H1 (cell line): ENCODE measurements around the gene FGF1.

Experiments used
- BCL11A ChIP-seq, 2 experiments: IDR thresholded peaks; one replicate each; pipeline ENCODE4 v1.6.1; 2011; ENCODE audit warnings: low read depth in 2 of 2, low read length in 2 of 2, mild to moderate bottlenecking in 2 of 2
- EP300 ChIP-seq, 2 experiments: IDR thresholded peaks; 1 replicate in 1 of 2; 2 replicates in 1 of 2; pipeline ENCODE4 v1.6.1; 2011 to 2012; ENCODE audit warnings: low read depth in 2 of 2, low read length in 2 of 2, mild to moderate bottlenecking in 2 of 2, borderline replicate concordance in 1 of 2, inconsistent platforms in 1 of 2, moderate library complexity in 1 of 2
- EZH2 ChIP-seq: fragments of 200-600 bp; sonication (generic); IDR thresholded peaks from 2 replicates; pipeline ENCODE4 v1.7.1; 2012; ENCODE audit warnings: low read depth, mild to moderate bottlenecking, moderate library complexity, low read length, inconsistent platforms; ENCODE audit not compliant: severe bottlenecking
- FOSL1 ChIP-seq: IDR thresholded peaks from 2 replicates; pipeline ENCODE4 v1.6.1; 2011; ENCODE audit warnings: mild to moderate bottlenecking, low read depth, low read length, moderate library complexity; ENCODE audit not compliant: insufficient read depth
- GABPA ChIP-seq: IDR thresholded peaks from 2 replicates; pipeline ENCODE4 v1.6.1; 2011; ENCODE audit warnings: mild to moderate bottlenecking, low read length, moderate library complexity, borderline replicate concordance; ENCODE audit not compliant: insufficient read depth
- KDM1A ChIP-seq: fragments of 200-600, 300-600 bp; sonication (generic); IDR thresholded peaks from 2 replicates; pipeline ENCODE4 v1.7.1; 2016; ENCODE audit warnings: mild to moderate bottlenecking, low read length, borderline replicate concordance
- POLR2A ChIP-seq, 2 experiments: IDR thresholded peaks; 1 replicate in 1 of 2; 2 replicates in 1 of 2; pipeline ENCODE4 v1.6.1; 2011; ENCODE audit warnings: low read depth in 2 of 2, low read length in 2 of 2, mild to moderate bottlenecking in 2 of 2; ENCODE audit errors: control extremely low read depth in 1 of 2
- SP1 ChIP-seq: IDR thresholded peaks from 2 replicates; pipeline ENCODE4 v1.6.1; 2011; ENCODE audit warnings: low read depth, low read length
- YY1 ChIP-seq: IDR thresholded peaks from 2 replicates; pipeline ENCODE4 v1.6.1; 2011; ENCODE audit warnings: low read depth, mild to moderate bottlenecking, low read length
- TF ChIP-seq, protein P1 (sequence below), 3 experiments: IDR thresholded peaks; 1 replicate in 2 of 3; 2 replicates in 1 of 3; pipeline versions ENCODE4 v1.5.1 to v1.6.1; 2011; ENCODE audit warnings: low read length in 3 of 3, mild to moderate bottlenecking in 3 of 3, inconsistent platforms in 2 of 3, low read depth in 1 of 3, moderate library complexity in 1 of 3; ENCODE audit not compliant: insufficient read depth in 1 of 3; ENCODE audit errors: control extremely low read depth in 1 of 3
- TF ChIP-seq, protein P2 (sequence below): IDR thresholded peaks from 2 replicates; pipeline ENCODE4 v1.6.1; 2012; ENCODE audit warnings: inconsistent platforms
- TF ChIP-seq, protein P3 (sequence below): IDR thresholded peaks from 2 replicates; pipeline ENCODE4 v1.6.1; 2012; ENCODE audit warnings: inconsistent platforms

DNA sequence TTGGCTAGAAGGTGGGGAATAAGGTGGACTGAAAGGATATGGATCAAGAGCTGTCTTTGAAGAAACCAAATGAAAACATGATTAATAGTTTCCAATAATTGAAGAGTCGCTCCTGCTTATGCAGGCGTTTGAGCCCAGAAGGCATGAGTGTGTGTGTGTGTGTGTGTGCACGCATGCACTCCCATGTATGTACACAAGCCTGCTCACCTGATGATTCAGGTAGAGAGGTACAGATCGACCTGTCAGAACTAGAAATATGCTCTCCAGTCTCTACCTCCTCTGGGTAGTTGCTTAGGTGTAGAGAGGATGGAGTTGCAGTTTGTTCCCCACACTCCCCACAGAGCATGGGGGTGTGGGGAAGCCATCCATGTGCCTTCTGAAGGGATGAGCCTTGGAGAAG lies 1.1 kb upstream of the FGF1 start:
- TF ChIP-seq EP300 (IDR thresholded peaks at IDR 0.05; ENCODE audit: borderline replicate concordance in 1 of 2, low read depth in 2 of 2, low read length in 2 of 2) (no peak), BCL11A (IDR thresholded peaks at IDR 0.05; ENCODE audit: low read depth in 2 of 2, low read length in 2 of 2) (no peak), POLR2A (IDR thresholded peaks at IDR 0.05; ENCODE audit: control extremely low read depth in 1 of 2, low read depth in 2 of 2, low read length in 2 of 2) (no peak), EZH2 (no peak), YY1 (no peak), KDM1A (no peak), SP1 (no peak), GABPA (no peak), FOSL1 (no peak)
- TF ChIP-seq, protein P1, sequence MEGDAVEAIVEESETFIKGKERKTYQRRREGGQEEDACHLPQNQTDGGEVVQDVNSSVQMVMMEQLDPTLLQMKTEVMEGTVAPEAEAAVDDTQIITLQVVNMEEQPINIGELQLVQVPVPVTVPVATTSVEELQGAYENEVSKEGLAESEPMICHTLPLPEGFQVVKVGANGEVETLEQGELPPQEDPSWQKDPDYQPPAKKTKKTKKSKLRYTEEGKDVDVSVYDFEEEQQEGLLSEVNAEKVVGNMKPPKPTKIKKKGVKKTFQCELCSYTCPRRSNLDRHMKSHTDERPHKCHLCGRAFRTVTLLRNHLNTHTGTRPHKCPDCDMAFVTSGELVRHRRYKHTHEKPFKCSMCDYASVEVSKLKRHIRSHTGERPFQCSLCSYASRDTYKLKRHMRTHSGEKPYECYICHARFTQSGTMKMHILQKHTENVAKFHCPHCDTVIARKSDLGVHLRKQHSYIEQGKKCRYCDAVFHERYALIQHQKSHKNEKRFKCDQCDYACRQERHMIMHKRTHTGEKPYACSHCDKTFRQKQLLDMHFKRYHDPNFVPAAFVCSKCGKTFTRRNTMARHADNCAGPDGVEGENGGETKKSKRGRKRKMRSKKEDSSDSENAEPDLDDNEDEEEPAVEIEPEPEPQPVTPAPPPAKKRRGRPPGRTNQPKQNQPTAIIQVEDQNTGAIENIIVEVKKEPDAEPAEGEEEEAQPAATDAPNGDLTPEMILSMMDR (IDR thresholded peaks at IDR 0.05; ENCODE audit: control extremely low read depth in 1 of 3, insufficient read depth in 1 of 3, low read depth in 1 of 3, low read length in 3 of 3), result no peak
- TF ChIP-seq, protein P2, sequence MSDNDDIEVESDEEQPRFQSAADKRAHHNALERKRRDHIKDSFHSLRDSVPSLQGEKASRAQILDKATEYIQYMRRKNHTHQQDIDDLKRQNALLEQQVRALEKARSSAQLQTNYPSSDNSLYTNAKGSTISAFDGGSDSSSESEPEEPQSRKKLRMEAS, result no peak
- TF ChIP-seq, protein P3, sequence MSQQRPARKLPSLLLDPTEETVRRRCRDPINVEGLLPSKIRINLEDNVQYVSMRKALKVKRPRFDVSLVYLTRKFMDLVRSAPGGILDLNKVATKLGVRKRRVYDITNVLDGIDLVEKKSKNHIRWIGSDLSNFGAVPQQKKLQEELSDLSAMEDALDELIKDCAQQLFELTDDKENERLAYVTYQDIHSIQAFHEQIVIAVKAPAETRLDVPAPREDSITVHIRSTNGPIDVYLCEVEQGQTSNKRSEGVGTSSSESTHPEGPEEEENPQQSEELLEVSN, result no peak
